Bronchial epithelial cell (primary cell): ENCODE data around the gene DAAM2. TPM values are rescaled to one million over a fixed set of nuclear protein-coding genes. Genes with fewer than 3 reads are reported as not detected.
A peak's percentile ranks its signal among the peaks of the same experiment; 100 is the strongest.

Source experiments
- DNase-seq: peaks from one replicate; pipeline ENCODE4 v3.0.0-alpha.2; 2010; ENCODE audit warnings: low read depth
- FAIRE-seq: peaks from 2 replicates; lab custom pipeline; 2011; peaks lifted over from hg19 to GRCh38; lab: Jason Lieb, UNC
- H3K27me3 ChIP-seq: 2 replicates; pipeline ENCODE4 v1.5.1; 2011; ENCODE audit warnings: low read length; ENCODE audit not compliant: control insufficient read depth, insufficient read depth
- H3K36me3 ChIP-seq: 2 replicates; pipeline ENCODE4 v1.5.1; 2011; ENCODE audit warnings: low read length; ENCODE audit not compliant: control insufficient read depth, insufficient read depth
- H3K4me3 ChIP-seq: 2 replicates; pipeline ENCODE4 v1.5.1; 2011; ENCODE audit warnings: mild to moderate bottlenecking, low read depth, low read length, control low read depth
- total RNA-seq: library from RNA; depleted of rRNA; stranded (reverse); fragments of >200 nt; gene quantifications from 2 replicates; pipeline ENCODE4 v1.2.1, GENCODE V29; 2014
- TF ChIP-seq, protein P1 (sequence below): IDR thresholded peaks from 2 replicates; pipeline ENCODE4 v1.5.1; 2011; ENCODE audit warnings: mild to moderate bottlenecking, moderate library complexity, low read length, control low read depth, inconsistent platforms; ENCODE audit not compliant: insufficient read depth, severe bottlenecking

Gene DAAM2
- total RNA-seq, 1 donor from 2014 or later, result under 0.01 TPM

DNA sequence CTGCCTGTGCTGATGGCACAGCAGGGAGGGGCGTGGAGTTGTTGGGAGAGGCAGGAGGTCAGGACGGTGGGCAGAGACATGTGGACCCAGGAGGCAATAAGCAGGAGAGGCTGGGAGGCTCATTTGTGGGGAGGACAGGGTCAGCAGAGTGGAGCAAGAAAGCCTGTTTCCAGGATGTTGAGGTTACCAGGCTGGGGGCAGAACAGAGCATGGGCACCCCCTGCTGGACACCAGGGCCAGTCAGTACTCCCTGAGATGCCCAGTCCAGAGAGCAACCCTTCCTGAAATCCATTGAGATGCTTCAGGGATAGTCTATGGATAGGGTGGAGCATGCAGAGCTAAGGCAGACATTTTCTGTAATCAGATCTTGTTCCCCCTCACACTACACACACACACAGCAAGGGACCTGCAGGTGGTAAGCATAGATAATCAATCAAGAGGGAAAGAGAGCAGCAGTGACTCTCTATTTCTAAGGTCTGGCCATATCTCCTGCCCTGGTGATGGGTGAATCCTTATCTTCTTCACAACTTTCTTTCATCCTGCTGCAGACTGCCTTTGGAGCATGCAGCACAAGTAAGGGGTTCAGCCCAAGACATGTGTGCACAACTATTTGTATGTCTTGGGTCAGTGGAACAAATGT is 100.4 kb downstream of the DAAM2 start:
- H3K4me3 ChIP-seq, result no peak overlapping the region
- peak; percentile 40 for DNase-seq
- peak; percentile 64 for FAIRE-seq
- TF ChIP-seq, protein P1, sequence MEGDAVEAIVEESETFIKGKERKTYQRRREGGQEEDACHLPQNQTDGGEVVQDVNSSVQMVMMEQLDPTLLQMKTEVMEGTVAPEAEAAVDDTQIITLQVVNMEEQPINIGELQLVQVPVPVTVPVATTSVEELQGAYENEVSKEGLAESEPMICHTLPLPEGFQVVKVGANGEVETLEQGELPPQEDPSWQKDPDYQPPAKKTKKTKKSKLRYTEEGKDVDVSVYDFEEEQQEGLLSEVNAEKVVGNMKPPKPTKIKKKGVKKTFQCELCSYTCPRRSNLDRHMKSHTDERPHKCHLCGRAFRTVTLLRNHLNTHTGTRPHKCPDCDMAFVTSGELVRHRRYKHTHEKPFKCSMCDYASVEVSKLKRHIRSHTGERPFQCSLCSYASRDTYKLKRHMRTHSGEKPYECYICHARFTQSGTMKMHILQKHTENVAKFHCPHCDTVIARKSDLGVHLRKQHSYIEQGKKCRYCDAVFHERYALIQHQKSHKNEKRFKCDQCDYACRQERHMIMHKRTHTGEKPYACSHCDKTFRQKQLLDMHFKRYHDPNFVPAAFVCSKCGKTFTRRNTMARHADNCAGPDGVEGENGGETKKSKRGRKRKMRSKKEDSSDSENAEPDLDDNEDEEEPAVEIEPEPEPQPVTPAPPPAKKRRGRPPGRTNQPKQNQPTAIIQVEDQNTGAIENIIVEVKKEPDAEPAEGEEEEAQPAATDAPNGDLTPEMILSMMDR, result peak; percentile 83
- peaks cover 2% of the 10 kb centered on the region for H3K27me3 ChIP-seq
- H3K36me3 ChIP-seq, result no peaks in the 10 kb centered on the region

DNA sequence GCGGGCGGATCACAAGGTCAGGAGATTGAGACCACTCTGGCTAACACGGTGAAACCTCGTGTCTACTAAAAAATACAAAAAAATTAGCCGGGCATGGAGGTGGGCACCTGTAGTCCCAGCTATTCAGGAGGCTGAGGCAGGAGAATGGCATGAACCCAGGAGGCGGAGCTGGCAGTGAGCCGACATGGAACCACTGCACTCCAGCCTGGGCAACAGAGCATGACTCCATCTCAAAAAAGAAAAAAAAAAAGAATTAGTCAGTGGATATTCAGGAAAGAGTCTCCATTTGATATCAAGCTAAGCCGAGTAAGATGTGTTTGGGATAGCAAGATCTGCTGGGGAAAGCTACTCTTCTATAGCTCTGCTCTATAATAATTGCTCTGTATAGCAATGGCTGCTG is 101.1 kb downstream of the DAAM2 start:
- no peaks in the 10 kb centered on the region for H3K36me3 ChIP-seq
- no peak for FAIRE-seq
- no peak overlapping the region for H3K4me3 ChIP-seq
- DNase-seq, result no peak
- TF ChIP-seq, protein P1, result no peak
- peaks cover 2% of the 10 kb centered on the region for H3K27me3 ChIP-seq

DNA sequence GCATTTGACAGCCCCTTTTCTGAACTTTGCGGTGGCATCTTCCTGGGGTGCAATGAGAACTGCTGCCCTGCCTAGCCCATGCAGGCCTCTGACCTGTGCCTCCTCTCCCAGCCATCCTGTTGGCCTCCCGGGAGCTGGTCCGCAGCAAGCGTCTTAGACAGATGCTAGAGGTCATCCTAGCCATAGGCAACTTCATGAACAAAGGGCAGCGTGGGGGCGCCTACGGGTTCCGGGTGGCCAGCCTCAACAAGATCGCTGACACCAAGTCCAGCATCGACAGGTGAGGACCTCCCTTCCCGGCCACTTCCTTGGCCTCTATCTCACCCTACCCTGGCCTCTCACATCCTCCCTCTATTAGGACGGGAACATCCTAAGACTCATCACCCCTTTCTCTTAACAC is 104.5 kb downstream of the DAAM2 start:
- TF ChIP-seq, protein P1, result no peak
- FAIRE-seq, result no peak

DNA sequence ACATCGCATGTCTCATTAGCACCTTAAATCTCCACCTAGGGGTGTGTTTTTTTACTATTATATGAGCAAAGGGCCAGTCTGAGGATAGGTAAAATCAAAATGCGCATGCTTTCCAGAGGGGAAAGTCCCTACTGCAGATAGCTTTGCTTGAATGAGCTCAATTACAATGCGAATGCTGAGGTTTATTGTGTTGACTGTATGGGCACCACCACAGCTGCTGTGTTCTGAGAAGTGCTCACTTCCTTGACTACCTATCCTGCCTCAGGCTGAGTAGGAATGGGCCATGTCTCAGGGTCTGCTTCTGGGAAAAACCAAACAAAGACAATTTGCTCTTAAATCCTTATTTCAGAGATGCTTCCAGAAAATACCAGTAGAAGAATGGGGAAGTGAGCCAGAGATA is 105.5 kb downstream of the DAAM2 start:
- Histone ChIP-seq H3K27me3 (peaks cover 4% of the 10 kb centered on the region), H3K36me3 (no peaks in the 10 kb centered on the region), H3K4me3 (no peak overlapping the region)
- DNase-seq, result no peak
- TF ChIP-seq, protein P1, result no peak
- FAIRE-seq, result no peak

More for the DNA sequence above, 104.5 kb downstream of the DAAM2 start:
- H3K4me3 ChIP-seq, result no peak overlapping the region
- no peaks in the 10 kb centered on the region for H3K36me3 ChIP-seq
- DNase-seq, result no peak
- H3K27me3 ChIP-seq, result peaks cover 4% of the 10 kb centered on the region

DNA sequence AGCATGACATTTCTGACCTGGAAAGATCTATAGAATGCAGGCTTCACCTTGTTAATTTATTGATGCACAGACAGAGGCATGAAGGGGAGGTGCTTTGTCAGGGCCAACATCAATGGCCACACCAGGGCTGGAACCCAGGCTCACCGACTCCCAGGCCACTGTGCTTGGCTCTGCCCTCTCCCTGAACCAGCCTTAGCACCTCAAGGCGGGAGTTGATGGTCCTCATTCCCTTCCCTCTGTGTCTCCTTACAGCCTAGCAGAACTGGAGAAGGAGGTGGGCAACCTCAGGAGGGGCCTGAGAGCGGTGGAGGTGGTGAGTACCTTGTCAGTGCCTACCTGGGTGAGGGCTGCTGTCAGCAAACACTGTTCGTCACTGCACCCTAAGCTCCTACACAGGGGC is 106.4 kb downstream of the DAAM2 start:
- TF ChIP-seq, protein P1, result no peak
- Histone ChIP-seq H3K4me3 (no peak overlapping the region), H3K27me3 (peaks cover 4% of the 10 kb centered on the region), H3K36me3 (no peaks in the 10 kb centered on the region)
- DNase-seq (no peak), FAIRE-seq (no peak)
